Activated T-cell treated with anti-CD3 and anti-CD28 coated beads for 48 hours (primary cell): ENCODE data around the gene ELF4.

ENCODE experiments used
- DNase-seq: peaks from one replicate; pipeline ENCODE4 v3.0.0-alpha.2; 2020; ENCODE audit warnings: low read depth

The ELF4 gene

GRCh38 chrX:130047416-130047815, 62.9 kb downstream of the ELF4 start:
- no peak for DNase-seq

GRCh38 chrX:130039847-130040246, 70.5 kb downstream of the ELF4 start:
- DNase-seq = no peak

GRCh38 chrX:130034178-130034577, 76.1 kb downstream of the ELF4 start:
- no peak for DNase-seq

GRCh38 chrX:130032552-130032951, 77.7 kb downstream of the ELF4 start:
- no peak for DNase-seq

DNA sequence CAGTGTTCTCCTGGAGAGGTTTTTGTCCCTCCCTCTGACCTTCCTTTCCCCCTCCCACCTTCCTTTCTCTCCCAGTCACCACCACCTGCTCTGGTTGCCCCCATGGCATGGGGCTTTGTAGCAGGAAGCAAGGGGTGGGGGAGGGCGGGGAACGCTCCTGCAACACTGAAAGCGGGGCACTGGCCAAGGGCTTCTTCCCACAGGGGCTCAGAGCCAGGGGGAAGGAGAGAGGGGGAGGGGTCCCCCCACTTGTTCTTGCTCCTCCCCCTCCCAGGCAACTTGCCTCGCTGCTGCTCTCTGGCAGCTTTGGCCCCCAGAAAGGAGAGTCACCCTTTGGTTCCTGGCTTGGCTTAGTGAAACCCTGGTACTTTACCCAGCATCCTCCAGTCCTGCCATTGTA, 79.5 kb downstream of the ELF4 start:
- no peak for DNase-seq

- peak; percentile 23 for DNase-seq
Observed at GRCh38 chrX:130028196-130028595, 82.1 kb downstream of the ELF4 start.

- DNase-seq = no peak
Observed at GRCh38 chrX:130027569-130027968, 82.7 kb downstream of the ELF4 start.

- DNase-seq = no peak
Observed at GRCh38 chrX:130025256-130025655, 85.0 kb downstream of the ELF4 start.

- DNase-seq = peak; percentile 62
Observed at GRCh38 chrX:130024127-130024526, 86.2 kb downstream of the ELF4 start.

- DNase-seq = no peak
Observed at GRCh38 chrX:130020661-130021324, 89.5 kb downstream of the ELF4 start.

DNA sequence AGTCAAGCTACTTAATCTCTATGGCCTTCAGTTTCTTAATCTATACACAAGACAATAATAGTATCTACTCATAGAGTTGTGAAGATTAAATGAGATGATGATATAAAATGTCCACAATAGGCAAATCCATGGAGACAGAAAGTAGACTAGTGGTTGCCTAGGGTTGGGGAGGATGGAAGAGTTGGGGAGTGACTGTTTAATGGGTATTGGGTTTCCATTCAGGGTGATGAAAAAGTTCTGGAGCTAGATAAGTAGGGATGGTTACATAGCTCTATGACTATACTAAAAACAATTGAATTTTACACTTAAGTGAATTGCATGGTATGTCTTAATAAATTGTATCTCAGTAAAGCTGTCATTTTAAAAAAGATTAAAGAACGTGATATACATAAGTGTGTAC, 92.2 kb downstream of the ELF4 start:
- DNase-seq = no peak

GRCh38 chrX:130015181-130015580, 95.1 kb downstream of the ELF4 start:
- DNase-seq = no peak
